ENCODE data around the gene KLHL4.

DNA sequence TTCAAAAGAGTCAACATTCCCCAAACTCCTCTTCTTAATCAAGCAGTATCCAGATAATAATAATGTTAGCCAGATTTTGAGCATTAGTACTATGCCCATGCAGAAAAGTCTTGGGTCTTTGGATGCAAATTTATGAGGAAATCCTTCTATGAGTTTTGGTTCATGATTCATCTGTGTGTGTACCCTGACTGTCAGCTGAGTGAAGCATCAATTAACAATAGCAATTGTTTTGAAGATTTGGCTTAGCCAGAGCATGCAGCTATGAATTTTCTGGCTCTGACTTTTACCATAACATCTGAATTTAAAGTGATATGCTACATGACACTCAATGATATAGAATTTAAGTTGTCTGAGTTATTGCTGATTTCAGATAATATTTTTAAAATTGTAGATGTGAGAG, 145.8 kb downstream of the KLHL4 start:
- no peak for TF ChIP-seq CTCF (IDR thresholded peaks at IDR 0.05 in 8 of 11, conservative IDR thresholded peaks at IDR 0.05 in 3 of 11)
- no peak for TF ChIP-seq POLR2A (IDR thresholded peaks at IDR 0.05)
- no peak for TF ChIP-seq POLR2AphosphoS5 (IDR thresholded peaks at IDR 0.05)
